Astrocyte (in vitro differentiated cells and primary cell): ENCODE measurements around the gene CNOT4.

Experiments used
- CTCF ChIP-seq: IDR thresholded peaks from 2 replicates; pipeline ENCODE4 v1.5.1; 2011; ENCODE audit warnings: low read depth, mild to moderate bottlenecking, inconsistent platforms, low read length, moderate library complexity; ENCODE audit not compliant: insufficient read depth
- EZH2 ChIP-seq: IDR thresholded peaks from 2 replicates; pipeline ENCODE4 v1.6.1; 2012; ENCODE audit warnings: mild to moderate bottlenecking, low read length, inconsistent platforms; ENCODE audit not compliant: insufficient read depth

- TF ChIP-seq CTCF (no peak), EZH2 (no peak)
These were observed 99.9 kb downstream of the CNOT4 start for GRCh38 chr7:135409845-135410542.
